GM12878 (cell line): ENCODE measurements around the gene GSTA1. TPM values are rescaled to one million over a fixed set of nuclear protein-coding genes. Genes with fewer than 3 reads are reported as not detected.

Experiments
- ATAC-seq: fragments of 200-7000 bp; cut with Tn5 transposase; 3 replicates; pipeline ENCODE4 v1.9.1; 2020; ENCODE audit warnings: mild to moderate bottlenecking, moderate library complexity
- BruUV-seq: library from RNA; stranded (reverse); fragments of 400-500 nt; replicated peaks from 2 replicates; lab custom pipeline; 2021; lab: Mats Ljungman, UMichigan
- CTCF ChIA-PET: fragments of 300-600 bp; sonication (Branson Sonifier 250); formaldehyde crosslinking; extraction: SDS; loops from one replicate; lab custom pipeline; 2021; ENCODE audit warnings: inconsistent platforms; lab: Yijun Ruan, JAX
- POLR2A ChIA-PET: fragments of 350-600 bp; formaldehyde crosslinking; extraction: SDS; loops from one replicate; lab custom pipeline; 2021; ENCODE audit warnings: inconsistent platforms; lab: Charles Lee
- RAD21 ChIA-PET: fragments of 300-600 bp; sonication (Branson Sonifier 250); formaldehyde crosslinking; loops from one replicate; lab custom pipeline; 2023; ENCODE audit warnings: antibody characterized with exemption; ENCODE audit not compliant: unreplicated experiment; lab: Charles Lee
- SMC1A ChIA-PET: fragments of 300-600 bp; sonication (Branson Sonifier 250); formaldehyde crosslinking; loops from one replicate; lab custom pipeline; 2023; ENCODE audit not compliant: unreplicated experiment, uncharacterized antibody; lab: Charles Lee
- DNase-seq: peaks from one replicate; pipeline ENCODE4 v3.0.0-alpha.2; 2011; ENCODE audit warnings: low read depth, low spot score
- FAIRE-seq: peaks from 3 replicates; lab custom pipeline; 2011; peaks lifted over from hg19 to GRCh38; lab: Jason Lieb, UNC
- H2AFZ ChIP-seq: 2 replicates; pipeline ENCODE4 v1.6.0; 2011; ENCODE audit warnings: low read depth, low read length, control low read depth; ENCODE audit not compliant: control insufficient read depth
- H3K27ac ChIP-seq: 2 replicates; pipeline ENCODE4 v1.5.1; 2011; ENCODE audit warnings: control low read depth; ENCODE audit not compliant: control insufficient read depth, insufficient read depth
- H3K27me3 ChIP-seq, 2 experiments: replicated peaks in 1 of 2; 2 replicates each; pipeline versions ENCODE4 v1.6.0 to v1.6.1; 2011; ENCODE audit warnings: low read length in 1 of 2; ENCODE audit not compliant: control insufficient read depth in 2 of 2, insufficient read depth in 2 of 2
- H3K36me3 ChIP-seq, 2 experiments: 2 replicates each; pipeline ENCODE4 v1.5.1; 2011; ENCODE audit warnings: low read length in 1 of 2; ENCODE audit not compliant: control insufficient read depth in 2 of 2, insufficient read depth in 2 of 2
- H3K4me1 ChIP-seq: 2 replicates; pipeline ENCODE4 v1.6.1; 2011; ENCODE audit warnings: mild to moderate bottlenecking, low read length, moderate library complexity, mixed read lengths; ENCODE audit not compliant: control insufficient read depth, insufficient read depth
- H3K4me2 ChIP-seq: 2 replicates; pipeline ENCODE4 v1.6.0; 2011; ENCODE audit warnings: control low read depth; ENCODE audit not compliant: control insufficient read depth, insufficient read depth
- H3K4me3 ChIP-seq: fragments of 200-600 bp; sonication (generic); 2 replicates; pipeline ENCODE4 v1.5.1; 2016
- H3K79me2 ChIP-seq: 2 replicates; pipeline ENCODE4 v1.6.0; 2011; ENCODE audit warnings: low read length; ENCODE audit not compliant: control insufficient read depth, insufficient read depth
- H3K9ac ChIP-seq: 2 replicates; pipeline ENCODE4 v1.8.0; 2011; ENCODE audit warnings: low read length, control low read depth, mixed read lengths; ENCODE audit not compliant: control insufficient read depth, insufficient read depth
- H3K9me3 ChIP-seq: replicated peaks from 3 replicates; pipeline ENCODE4 v1.5.1; 2011; ENCODE audit warnings: mild to moderate bottlenecking, low read length; ENCODE audit not compliant: control insufficient read depth, insufficient read depth
- H4K20me1 ChIP-seq: 2 replicates; pipeline ENCODE4 v1.6.0; 2011; ENCODE audit not compliant: control insufficient read depth, insufficient read depth
- BCL11A ChIP-seq: IDR thresholded peaks from 2 replicates; pipeline ENCODE4 v1.6.1; 2011; ENCODE audit warnings: low read depth, low read length
- CEBPB ChIP-seq, 2 experiments: fragments of 150-350 bp in 1 of 2; IDR thresholded peaks; 2 replicates each; pipeline ENCODE4 v1.6.1; 2012 to 2014; ENCODE audit warnings: low read depth in 2 of 2, low read length in 2 of 2, borderline replicate concordance in 1 of 2, inconsistent platforms in 1 of 2
- CHD1 ChIP-seq: IDR thresholded peaks from 2 replicates; pipeline ENCODE4 v1.6.1; 2012; ENCODE audit warnings: low read depth, low read length, improper control_type of control experiment
- CUX1 ChIP-seq: IDR thresholded peaks from 2 replicates; pipeline ENCODE4 v1.6.1; 2012; ENCODE audit warnings: improper control_type of control experiment, low read depth, low read length; ENCODE audit not compliant: insufficient replicate concordance
- NFXL1 ChIP-seq: fragments of 450-650 bp; IDR thresholded peaks from 2 replicates; pipeline ENCODE4 v1.6.1; 2017; ENCODE audit warnings: antibody characterized with exemption, mild to moderate bottlenecking, borderline replicate concordance
- NR2C1 ChIP-seq: fragments of 450-650 bp; IDR thresholded peaks from 2 replicates; pipeline ENCODE4 v1.6.1; 2017; ENCODE audit warnings: antibody characterized with exemption, mild to moderate bottlenecking, moderate library complexity
- ZSCAN29 ChIP-seq: fragments of 450-650 bp; IDR thresholded peaks from 2 replicates; pipeline ENCODE4 v1.6.1; 2017; ENCODE audit warnings: mild to moderate bottlenecking, moderate library complexity
- ZZZ3 ChIP-seq: IDR thresholded peaks from 2 replicates; pipeline ENCODE4 v1.6.1; 2011; ENCODE audit warnings: low read depth; ENCODE audit not compliant: control insufficient read depth, insufficient read length
- whole genome bisulfite sequencing: methylation state at CpG from one replicate; pipeline ENCODE4 v1.1.6; 2016; ENCODE audit warnings: low lambda C conversion rate; ENCODE audit not compliant: insufficient replicate concordance, insufficient coverage; ENCODE audit errors: missing lambda C conversion rate; 5-methylcytosine and 5-hydroxymethylcytosine counted together
- in situ Hi-C: fragments of 300-500 bp; cut with MboI; formaldehyde crosslinking; loops from 9 replicates; pipeline ENCODE4 v1.14.3; 2018; ENCODE audit warnings: mixed read lengths
- intact Hi-C: fragments of 100-400 bp; cut with micrococcal nuclease; formaldehyde crosslinking; loops from one replicate; pipeline ENCODE4 v1.14.2; 2022; ENCODE audit not compliant: unreplicated experiment
- polyA plus RNA-seq, 11 experiments: library from polyadenylated mRNA; depleted of rRNA in 4 of 11; unstranded in 6 of 11; stranded (reverse) in 5 of 11; fragments of >200 nt; fragmentation: Nextera tagmentation in 4 of 11; fragmentation: Illumina TruSeq in 1 of 11; extraction: Ambion mirVana in 4 of 11; extraction: Trizol in 1 of 11; gene quantifications; 1 replicate in 1 of 11; 2 replicates in 10 of 11; pipeline versions ENCODE4 v1.2.1 to v1.2.3, GENCODE V29; 2011 to 2016; ENCODE audit warnings: inconsistent platforms in 2 of 11, missing spikeins in 2 of 11, low read depth in 1 of 11
- total RNA-seq, 4 experiments: library from RNA; depleted of rRNA in 3 of 4; stranded (reverse); fragments of >200 nt in 3 of 4; fragmentation: Illumina TruSeq in 1 of 4; extraction: Trizol in 1 of 4; gene quantifications; 2 replicates each; pipeline versions ENCODE4 v1.2.1 to v1.2.3, GENCODE V29; 2013 to 2021

The GSTA1 gene
- total and polyA plus RNA-seq, 10 of the 15 experiments (the other 5 are each of a cell fraction or from before 2014, with no cell fraction given) = 0.51 TPM; not detected in 9

GRCh38 chr6:52846002-52846401 is 42.4 kb upstream of the GSTA1 start:
- CTCF ChIA-PET = no interaction called here
- no peak for FAIRE-seq

GRCh38 chr6:52843605-52844004 is 40.0 kb upstream of the GSTA1 start:
- intact Hi-C loops = no loop called here
- WGBS = 70% methylated on average over 4 of the region's 4 CpGs
- Histone ChIP-seq H3K27ac (no peak overlapping the region), H2AFZ (no peak overlapping the region)
- no peak for DNase-seq
- no TSS peak for BruUV-seq
- TF ChIP-seq CEBPB (IDR thresholded peaks at IDR 0.05; ENCODE audit: borderline replicate concordance in 1 of 2, low read depth in 2 of 2, low read length in 2 of 2) = no peak
- no peak for TF ChIP-seq CHD1
- TF ChIP-seq CUX1 = no peak
- no peak for TF ChIP-seq NR2C1
- TF ChIP-seq, all 136 proteins: peak for 0
- no peaks in the 10 kb centered on the region for H4K20me1 ChIP-seq
- ChIA-PET RAD21 (no interaction called here), CTCF (no interaction called here), POLR2A (no interaction called here), SMC1A (no interaction called here)
- H3K79me2 ChIP-seq = no peaks in the 10 kb centered on the region
- H3K36me3 ChIP-seq = no peaks in the 10 kb centered on the region
- no peaks in the 10 kb centered on the region for H3K27me3 ChIP-seq
- no peak overlapping the region for H3K9ac ChIP-seq
- no peaks in the 10 kb centered on the region for H3K4me1 ChIP-seq
- ATAC-seq = no peak
- no peak for FAIRE-seq
- in situ Hi-C loops = no loop called here
- no peak overlapping the region for H3K4me3 ChIP-seq
- H3K9me3 ChIP-seq = no peaks in the 10 kb centered on the region
- H3K4me2 ChIP-seq = no peak overlapping the region

More at GRCh38 chr6:52846002-52846401, 42.4 kb upstream of the GSTA1 start:
- Histone ChIP-seq H3K9me3 (no peaks in the 10 kb centered on the region), H3K4me1 (no peaks in the 10 kb centered on the region), H3K36me3 (no peaks in the 10 kb centered on the region), H2AFZ (no peak overlapping the region), H3K27me3 (no peaks in the 10 kb centered on the region; a peak in 1 of 4 replicates), H3K27ac (no peak overlapping the region), H4K20me1 (no peaks in the 10 kb centered on the region), H3K9ac (no peak overlapping the region), H3K4me3 (no peak overlapping the region), H3K79me2 (no peaks in the 10 kb centered on the region), H3K4me2 (no peak overlapping the region)
- in situ Hi-C loops = no loop called here
- intact Hi-C loops = no loop called here
- ChIA-PET SMC1A (no interaction called here), POLR2A (no interaction called here), RAD21 (no interaction called here)
- BruUV-seq = no TSS peak
- TF ChIP-seq BCL11A (no peak), ZZZ3 (no peak), NFXL1 (no peak), ZSCAN29 (no peak)
- DNase-seq (no peak), ATAC-seq (no peak)
- WGBS = 5% methylated on average over 1 of the region's 1 CpG
